Brain microvascular endothelial cell (primary cell): Measurements from ENCODE around the gene FNTB.

Experiments used
- DNase-seq: peaks from one replicate; pipeline ENCODE4 v3.0.0-alpha.2; 2020
- H3K27ac ChIP-seq: fragments of 250-450 bp; sonication (Bioruptor Pico); 2 replicates; pipeline ENCODE4 v1.5.1; 2020; ENCODE audit warnings: mild to moderate bottlenecking, moderate library complexity
- H3K27me3 ChIP-seq: fragments of 250-450 bp; sonication (Bioruptor Pico); replicated peaks from 2 replicates; pipeline ENCODE4 v1.5.1; 2020; ENCODE audit warnings: mild to moderate bottlenecking
- H3K36me3 ChIP-seq: fragments of 250-450 bp; sonication (Bioruptor Pico); replicated peaks from 2 replicates; pipeline ENCODE4 v1.5.1; 2020; ENCODE audit warnings: mild to moderate bottlenecking
- H3K4me3 ChIP-seq: 2 replicates; pipeline ENCODE4 v1.5.1; 2011; ENCODE audit warnings: low read depth, mild to moderate bottlenecking, control low read depth, low read length, moderate library complexity
- CTCF ChIP-seq: IDR thresholded peaks from 2 replicates; pipeline ENCODE4 v1.5.1; 2011; ENCODE audit warnings: low read depth, mild to moderate bottlenecking, moderate library complexity, low read length, control low read depth, inconsistent platforms; ENCODE audit errors: missing control alignments
- in situ Hi-C: cut with HindIII; loops from 2 replicates; pipeline ENCODE4 v1.10.0; 2017; ENCODE audit warnings: low sequenced_read_pairs, low pct_ligation_motif_present

Gene FNTB

GRCh38 chr14:64954491-64955240 is 32.0 kb upstream of the FNTB start:
- in situ Hi-C loops = no loop called here
- no peak overlapping the region for H3K27ac ChIP-seq
- DNase-seq = no peak
- no peaks in the 10 kb centered on the region for H3K27me3 ChIP-seq
- TF ChIP-seq CTCF = no peak
- H3K36me3 ChIP-seq = no peaks in the 10 kb centered on the region
- H3K4me3 ChIP-seq = no peak overlapping the region

- no peak for DNase-seq
- no peaks in the 10 kb centered on the region for H3K36me3 ChIP-seq
- in situ Hi-C loops = no loop called here
- no peak overlapping the region for H3K4me3 ChIP-seq
- TF ChIP-seq CTCF = no peak
- H3K27me3 ChIP-seq = no peaks in the 10 kb centered on the region
- no peak overlapping the region for H3K27ac ChIP-seq
Observed at GRCh38 chr14:64955297-64955696, 31.4 kb upstream of the FNTB start.

- Histone ChIP-seq H3K4me3 (no peak overlapping the region), H3K27ac (no peak overlapping the region), H3K36me3 (no peaks in the 10 kb centered on the region), H3K27me3 (no peaks in the 10 kb centered on the region)
- DNase-seq = no peak
- in situ Hi-C loops = no loop called here
- no peak for TF ChIP-seq CTCF
Observed at GRCh38 chr14:64956697-64957406, 29.8 kb upstream of the FNTB start.

- TF ChIP-seq CTCF = no peak
- H3K36me3 ChIP-seq = no peaks in the 10 kb centered on the region
- H3K4me3 ChIP-seq = no peak overlapping the region
- no peak for DNase-seq
- no peak overlapping the region for H3K27ac ChIP-seq
- in situ Hi-C loops = no loop called here
- H3K27me3 ChIP-seq = no peaks in the 10 kb centered on the region
Observed at GRCh38 chr14:64958201-64958600, 28.5 kb upstream of the FNTB start.

GRCh38 chr14:64958743-64959142 is 28.0 kb upstream of the FNTB start:
- Histone ChIP-seq H3K27ac (no peak overlapping the region), H3K36me3 (no peaks in the 10 kb centered on the region), H3K4me3 (no peak overlapping the region), H3K27me3 (no peaks in the 10 kb centered on the region)
- in situ Hi-C loops = no loop called here
- no peak for DNase-seq
- no peak for TF ChIP-seq CTCF
